HFFc6 (cell line): ENCODE results near the gene RCN1. TPM values are rescaled to one million over a fixed set of nuclear protein-coding genes. Genes with fewer than 3 reads are reported as not detected.
A peak's percentile ranks its signal among the peaks of the same experiment; 100 is the strongest.

Source experiments
- DNase-seq: peaks from one replicate; pipeline ENCODE4 v3.0.0-alpha.2; 2018
- H3K27ac Mint-ChIP-seq: 2 replicates; pipeline ENCODE4 v1.8.0; 2020; ENCODE audit warnings: mild to moderate bottlenecking, mixed read lengths
- H3K27me3 Mint-ChIP-seq: 2 replicates; pipeline ENCODE4 v1.8.0; 2021; ENCODE audit warnings: mild to moderate bottlenecking, moderate library complexity, mixed read lengths; ENCODE audit not compliant: insufficient read depth
- H3K36me3 Mint-ChIP-seq: 2 replicates; pipeline ENCODE4 v1.8.0; 2021; ENCODE audit warnings: low read depth, mixed read lengths
- H3K4me1 Mint-ChIP-seq: 2 replicates; pipeline ENCODE4 v1.8.0; 2020; ENCODE audit warnings: low read depth, mixed read lengths
- H3K4me3 Mint-ChIP-seq: 2 replicates; pipeline ENCODE4 v1.8.0; 2020; ENCODE audit warnings: mild to moderate bottlenecking, moderate library complexity, mixed read lengths
- H3K9me3 Mint-ChIP-seq: 2 replicates; pipeline ENCODE4 v1.8.0; 2020; ENCODE audit warnings: mild to moderate bottlenecking, mixed read lengths
- CTCF ChIP-seq: fragments of 200-600 bp; sonication (generic); IDR thresholded peaks from 2 replicates; pipeline ENCODE4 v1.5.0; 2021; ENCODE audit warnings: antibody characterized with exemption, mild to moderate bottlenecking
- total RNA-seq, 6 experiments: library from RNA; stranded (reverse); fragmentation: NEBNext Ultra II Directional; extraction: Animal tissue kit (Norgen Biotek cat#: 25700); gene quantifications; 2 replicates in 1 of 6; 3 replicates in 5 of 6; pipeline ENCODE4 v1.2.3, GENCODE V29; 2021

Gene RCN1
- total RNA-seq, 6 experiments from 2014 or later, result 212 to 294 (median 264) TPM

DNA sequence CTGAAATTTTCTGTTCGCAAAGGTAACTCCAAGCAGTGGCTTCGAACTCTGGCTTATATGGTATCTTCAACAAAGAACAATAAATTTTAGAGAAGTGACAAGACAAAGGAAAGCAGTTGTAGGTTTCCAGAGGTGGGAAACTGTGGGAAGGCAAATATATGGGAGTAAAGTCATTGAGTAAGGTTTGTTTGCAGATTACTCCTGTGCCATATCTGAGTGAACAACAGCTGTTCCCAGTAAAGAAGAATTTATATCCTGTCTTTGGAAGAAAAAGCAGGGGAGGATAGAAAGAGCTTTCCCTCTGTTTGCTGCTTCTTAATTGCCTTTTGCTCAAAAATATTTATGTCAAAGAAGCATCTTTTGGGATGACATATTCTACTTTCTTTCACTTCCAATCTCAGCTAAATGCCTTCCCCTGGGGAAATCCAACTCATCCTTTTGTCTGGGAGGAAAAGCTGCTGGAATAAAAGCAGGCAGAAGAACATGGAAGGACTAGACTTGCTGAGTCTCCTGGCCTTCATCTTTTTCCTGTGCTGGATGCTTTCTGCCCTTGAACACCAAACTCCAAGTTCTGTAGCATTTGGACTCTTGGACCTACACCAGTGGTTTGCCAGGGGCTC is 10.4 kb upstream of the RCN1 start:
- no peak for DNase-seq

DNA sequence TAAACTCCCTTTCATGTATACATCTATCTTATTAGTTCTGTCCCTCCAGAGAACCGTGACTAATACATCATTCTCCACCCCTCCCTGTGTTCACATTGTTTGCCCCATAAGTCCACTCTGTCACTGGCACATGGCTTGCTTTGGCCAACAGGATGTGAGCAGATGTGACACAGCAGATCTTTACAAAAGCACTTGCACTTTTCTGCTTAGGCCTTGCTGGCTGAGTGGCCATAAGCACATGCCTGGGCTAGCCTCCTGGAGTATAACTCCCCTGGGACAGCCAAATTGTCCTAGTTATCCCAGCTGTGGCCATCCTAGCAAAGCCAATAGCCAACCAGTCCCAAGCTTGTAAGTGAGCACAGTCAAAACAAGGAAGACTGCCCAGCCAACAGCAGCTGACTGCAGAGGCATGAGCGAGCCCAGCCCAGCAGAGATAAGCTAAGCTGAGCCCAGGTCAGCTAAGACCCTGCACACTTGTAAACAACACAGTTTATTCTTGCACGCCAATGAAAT is 9.7 kb upstream of the RCN1 start:
- Mint-ChIP-seq H3K36me3 (0 out of 2 replicates have a peak, but pooled peaks cover 4% of the 10 kb centered on the region), H3K27me3 (no peaks in the 10 kb centered on the region; the same call in 1 of the 2 replicates), H3K4me3 (no peak overlapping the region), H3K4me1 (peaks cover 21% of the 10 kb centered on the region), H3K9me3 (peaks cover 2% of the 10 kb centered on the region), H3K27ac (peak overlapping the region; percentile 54)
- DNase-seq, result peak; percentile 62
- TF ChIP-seq CTCF, result no peak

More for the DNA sequence above, 10.4 kb upstream of the RCN1 start:
- peak overlapping the region; percentile 54 for H3K27ac Mint-ChIP-seq
- TF ChIP-seq CTCF, result no peak
- H3K27me3 Mint-ChIP-seq, result no peaks in the 10 kb centered on the region; the same call in none of the 2 replicates
- H3K4me3 Mint-ChIP-seq, result no peak overlapping the region
- 0 out of 2 replicates have a peak, but pooled peaks cover 8% of the 10 kb centered on the region for H3K36me3 Mint-ChIP-seq
- H3K9me3 Mint-ChIP-seq, result peaks cover 5% of the 10 kb centered on the region
- H3K4me1 Mint-ChIP-seq, result peaks cover 21% of the 10 kb centered on the region

DNA sequence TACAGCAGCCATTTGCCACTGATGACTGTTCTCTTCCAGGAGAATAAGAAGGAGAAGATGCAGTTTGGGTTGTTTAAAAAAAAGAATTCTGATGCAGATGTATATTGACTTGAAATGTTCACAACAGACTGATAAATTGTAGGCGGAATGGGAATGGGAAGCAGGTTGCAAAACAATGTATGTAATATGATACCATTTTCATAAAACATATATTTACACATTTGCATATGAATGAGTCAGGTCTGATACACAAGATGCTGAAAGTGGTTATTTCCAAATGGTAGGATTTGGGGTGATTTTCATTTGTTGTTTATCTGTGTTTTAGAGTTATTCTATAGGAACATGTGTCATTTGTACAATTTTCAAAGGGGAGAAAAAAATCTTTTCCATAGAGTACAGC is 9.0 kb upstream of the RCN1 start:
- DNase-seq, result no peak
- TF ChIP-seq CTCF, result no peak
- Mint-ChIP-seq H3K4me3 (no peak overlapping the region), H3K27ac (peak overlapping the region; percentile 54; the same call in 1 of the 2 replicates), H3K9me3 (no peaks in the 10 kb centered on the region), H3K27me3 (no peaks in the 10 kb centered on the region; the same call in 1 of the 2 replicates), H3K4me1 (peaks cover 22% of the 10 kb centered on the region), H3K36me3 (no peaks in the 10 kb centered on the region)

- Mint-ChIP-seq H3K9me3 (no peaks in the 10 kb centered on the region), H3K4me1 (peaks cover 28% of the 10 kb centered on the region), H3K4me3 (no peak overlapping the region), H3K27me3 (no peaks in the 10 kb centered on the region; the same call in none of the 2 replicates), H3K36me3 (no peaks in the 10 kb centered on the region), H3K27ac (no peak overlapping the region)
- no peak for DNase-seq
- TF ChIP-seq CTCF, result no peak
These were observed 8.4 kb upstream of the RCN1 start for GRCh38 chr11:32082346-32082986.

DNA sequence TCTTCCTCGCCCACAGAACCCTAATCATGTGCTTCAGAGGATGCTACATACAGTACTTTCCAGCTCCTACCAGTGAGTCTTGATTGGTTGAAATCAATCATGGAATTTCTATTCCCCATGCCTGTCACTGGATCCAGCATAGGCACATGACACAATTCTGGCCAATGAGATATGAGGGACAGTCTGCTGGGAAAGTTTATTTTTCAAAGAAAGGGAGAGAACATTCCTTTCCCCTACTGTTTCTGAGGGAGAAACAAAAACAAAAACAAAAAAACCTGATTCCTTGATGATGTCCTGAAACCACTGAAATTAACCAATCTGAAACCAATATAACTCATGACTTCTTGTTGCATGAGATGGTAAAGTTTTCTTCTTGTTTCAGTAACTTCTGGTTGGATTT is 3.3 kb upstream of the RCN1 start:
- peak; percentile 68 for DNase-seq
- Mint-ChIP-seq H3K4me3 (peak overlapping the region; percentile 78), H3K9me3 (no peaks in the 10 kb centered on the region), H3K27ac (peak overlapping the region; percentile 91), H3K4me1 (peaks cover 42% of the 10 kb centered on the region), H3K27me3 (peaks cover 7% of the 10 kb centered on the region), H3K36me3 (0 out of 2 replicates have a peak, but pooled peaks cover 3% of the 10 kb centered on the region)
- TF ChIP-seq CTCF, result no peak
